MM.1S (cell line): ENCODE data around the gene PLGRKT.

ENCODE experiments used
- EZH2 ChIP-seq: fragments of 300-600 bp; sonication (generic); optimal IDR thresholded peaks from 2 replicates; pipeline ENCODE3; 2017; ENCODE audit warnings: low read depth, mild to moderate bottlenecking, antibody characterized with exemption, low read length, mixed read lengths
- EZH2phosphoT487 ChIP-seq: fragments of 300-600 bp; sonication (generic); IDR thresholded peaks from 2 replicates; pipeline ENCODE4 v1.6.1; 2018; ENCODE audit warnings: antibody characterized with exemption, low read length
- TF ChIP-seq, protein P1 (sequence below): fragments of 300-600 bp; sonication (generic); IDR thresholded peaks from 2 replicates; pipeline ENCODE4 v1.5.1; 2016; ENCODE audit warnings: antibody characterized with exemption, low read length, mixed read lengths

DNA sequence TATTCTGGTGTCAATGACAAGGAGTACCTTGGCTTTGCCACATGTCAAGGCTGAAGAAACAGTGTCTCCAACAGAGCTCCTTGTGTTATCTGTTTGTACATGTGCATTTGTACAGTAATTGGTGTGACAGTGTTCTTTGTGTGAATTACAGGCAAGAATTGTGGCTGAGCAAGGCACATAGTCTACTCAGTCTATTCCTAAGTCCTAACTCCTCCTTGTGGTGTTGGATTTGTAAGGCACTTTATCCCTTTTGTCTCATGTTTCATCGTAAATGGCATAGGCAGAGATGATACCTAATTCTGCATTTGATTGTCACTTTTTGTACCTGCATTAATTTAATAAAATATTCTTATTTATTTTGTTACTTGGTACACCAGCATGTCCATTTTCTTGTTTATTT lies 32.4 kb upstream of the PLGRKT start:
- TF ChIP-seq, protein P1, sequence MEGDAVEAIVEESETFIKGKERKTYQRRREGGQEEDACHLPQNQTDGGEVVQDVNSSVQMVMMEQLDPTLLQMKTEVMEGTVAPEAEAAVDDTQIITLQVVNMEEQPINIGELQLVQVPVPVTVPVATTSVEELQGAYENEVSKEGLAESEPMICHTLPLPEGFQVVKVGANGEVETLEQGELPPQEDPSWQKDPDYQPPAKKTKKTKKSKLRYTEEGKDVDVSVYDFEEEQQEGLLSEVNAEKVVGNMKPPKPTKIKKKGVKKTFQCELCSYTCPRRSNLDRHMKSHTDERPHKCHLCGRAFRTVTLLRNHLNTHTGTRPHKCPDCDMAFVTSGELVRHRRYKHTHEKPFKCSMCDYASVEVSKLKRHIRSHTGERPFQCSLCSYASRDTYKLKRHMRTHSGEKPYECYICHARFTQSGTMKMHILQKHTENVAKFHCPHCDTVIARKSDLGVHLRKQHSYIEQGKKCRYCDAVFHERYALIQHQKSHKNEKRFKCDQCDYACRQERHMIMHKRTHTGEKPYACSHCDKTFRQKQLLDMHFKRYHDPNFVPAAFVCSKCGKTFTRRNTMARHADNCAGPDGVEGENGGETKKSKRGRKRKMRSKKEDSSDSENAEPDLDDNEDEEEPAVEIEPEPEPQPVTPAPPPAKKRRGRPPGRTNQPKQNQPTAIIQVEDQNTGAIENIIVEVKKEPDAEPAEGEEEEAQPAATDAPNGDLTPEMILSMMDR: no peak
- TF ChIP-seq EZH2 (no peak), EZH2phosphoT487 (no peak)
